ENCODE data around the gene CLCN2.

GRCh38 chr3:184358124-184358767, 3.2 kb downstream of the CLCN2 start:
- TF ChIP-seq, protein P1, sequence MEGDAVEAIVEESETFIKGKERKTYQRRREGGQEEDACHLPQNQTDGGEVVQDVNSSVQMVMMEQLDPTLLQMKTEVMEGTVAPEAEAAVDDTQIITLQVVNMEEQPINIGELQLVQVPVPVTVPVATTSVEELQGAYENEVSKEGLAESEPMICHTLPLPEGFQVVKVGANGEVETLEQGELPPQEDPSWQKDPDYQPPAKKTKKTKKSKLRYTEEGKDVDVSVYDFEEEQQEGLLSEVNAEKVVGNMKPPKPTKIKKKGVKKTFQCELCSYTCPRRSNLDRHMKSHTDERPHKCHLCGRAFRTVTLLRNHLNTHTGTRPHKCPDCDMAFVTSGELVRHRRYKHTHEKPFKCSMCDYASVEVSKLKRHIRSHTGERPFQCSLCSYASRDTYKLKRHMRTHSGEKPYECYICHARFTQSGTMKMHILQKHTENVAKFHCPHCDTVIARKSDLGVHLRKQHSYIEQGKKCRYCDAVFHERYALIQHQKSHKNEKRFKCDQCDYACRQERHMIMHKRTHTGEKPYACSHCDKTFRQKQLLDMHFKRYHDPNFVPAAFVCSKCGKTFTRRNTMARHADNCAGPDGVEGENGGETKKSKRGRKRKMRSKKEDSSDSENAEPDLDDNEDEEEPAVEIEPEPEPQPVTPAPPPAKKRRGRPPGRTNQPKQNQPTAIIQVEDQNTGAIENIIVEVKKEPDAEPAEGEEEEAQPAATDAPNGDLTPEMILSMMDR (IDR thresholded peaks at IDR 0.05), result no peak
- no peak for TF ChIP-seq POLR2A (IDR thresholded peaks at IDR 0.05)

Measured in body of pancreas (tissue), 4 donors.